ENCODE data around the gene FBXO42. TPM values are rescaled to one million over a fixed set of nuclear protein-coding genes. Genes with fewer than 3 reads are reported as not detected.

The FBXO42 gene
- polyA plus RNA-seq: 10 to 100 TPM; 12.2 to 26.2 (median 24.7) TPM

GRCh38 chr1:16351994-16352841, at the start of gene FBXO42:
Gene FBXO42 (minus strand): TSS chr1:16352480. CDS start chr1:16315418, 37,062 bp downstream.
- Mint-ChIP-seq H3K4me1 (peaks cover 34 to 36% of the 10 kb centered on the region in 2 donors), H3K4me3 (peak within 1 kb of the TSS; percentile 77 to 95 (median 91)), H3K9me3 (no peaks in the 10 kb centered on the region), H3K36me3 (no peaks in the 10 kb centered on the region), H3K27ac (peak within 1 kb of the TSS; percentile 93 to 97 (median 94)), H3K27me3 (ENCODE audit: low read depth in 3 of 3) (peaks cover 0 to 9% (median 7%) of the 10 kb centered on the region in 3 donors)
- DNase-seq: peak; percentile 95 to 97 (median 96)

DNA sequence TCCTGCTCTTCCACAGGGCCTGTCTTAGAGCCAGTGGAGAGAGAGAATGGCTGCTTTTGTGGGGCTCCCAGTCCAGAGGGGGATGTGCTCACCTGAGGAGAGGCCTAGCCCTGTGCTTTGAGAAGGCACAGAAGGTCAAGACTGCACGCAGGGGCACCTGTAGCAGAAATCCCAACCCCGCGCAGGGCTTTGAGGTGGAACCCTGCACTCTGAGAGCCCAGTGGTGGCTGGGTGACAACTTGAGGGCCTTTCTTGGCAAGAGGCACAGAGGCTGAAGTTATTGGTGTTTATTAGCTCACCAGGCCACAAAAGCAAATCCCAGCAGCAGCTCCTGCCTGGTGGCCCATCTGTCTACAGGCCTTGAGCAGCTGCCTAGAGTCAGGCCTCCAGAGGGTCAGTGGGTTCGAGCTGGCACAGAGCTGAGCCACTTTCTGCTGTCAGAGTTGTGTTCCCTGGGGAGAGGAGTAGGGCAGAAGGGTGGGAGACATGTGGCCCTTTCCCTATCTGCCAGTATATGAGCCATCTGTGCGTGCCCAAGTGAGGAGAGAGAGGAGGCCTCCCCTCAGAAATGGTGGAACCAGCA, 46.2 kb upstream of the FBXO42 start:
- Mint-ChIP-seq H3K4me3 (no peak overlapping the region), H3K9me3 (no peaks in the 10 kb centered on the region), H3K27ac (peak overlapping the region in 4 of 6 donors; percentile 9 to 64 (median 23)), H3K27me3 (ENCODE audit: low read depth in 3 of 3) (peaks cover 4 to 7% (median 6%) of the 10 kb centered on the region in 3 donors), H3K4me1 (peaks cover 4 to 9% of the 10 kb centered on the region in 2 donors), H3K36me3 (peaks cover 4 to 14% (median 7%) of the 10 kb centered on the region in 3 donors)
- DNase-seq: no peak

- Mint-ChIP-seq H3K27ac (peak overlapping the region in 2 of 6 donors; percentile 24 to 78), H3K4me1 (peaks cover 17 to 22% of the 10 kb centered on the region in 2 donors), H3K36me3 (peaks cover 4 to 22% (median 7%) of the 10 kb centered on the region in 3 donors), H3K27me3 (ENCODE audit: low read depth in 3 of 3) (peaks cover 7 to 11% (median 9%) of the 10 kb centered on the region in 3 donors), H3K4me3 (no peak overlapping the region), H3K9me3 (no peaks in the 10 kb centered on the region)
- DNase-seq: no peak
These were observed 44.8 kb upstream of the FBXO42 start for GRCh38 chr1:16397120-16397519.

GRCh38 chr1:16396591-16396990, 44.3 kb upstream of the FBXO42 start:
- H3K36me3 Mint-ChIP-seq: peaks cover 4 to 22% (median 7%) of the 10 kb centered on the region in 3 donors
- H3K9me3 Mint-ChIP-seq: no peaks in the 10 kb centered on the region
- peaks cover 7 to 11% (median 9%) of the 10 kb centered on the region in 3 donors for H3K27me3 Mint-ChIP-seq (ENCODE audit: low read depth in 3 of 3)
- peaks cover 22 to 27% of the 10 kb centered on the region in 2 donors for H3K4me1 Mint-ChIP-seq
- H3K27ac Mint-ChIP-seq: peak overlapping the region in 2 of 6 donors; percentile 24 to 34
- no peak for DNase-seq
- H3K4me3 Mint-ChIP-seq: no peak overlapping the region

GRCh38 chr1:16394977-16395376, 42.7 kb upstream of the FBXO42 start:
- DNase-seq: no peak
- H3K4me1 Mint-ChIP-seq: peaks cover 38 to 43% of the 10 kb centered on the region in 2 donors
- H3K36me3 Mint-ChIP-seq: peaks cover 4 to 22% (median 7%) of the 10 kb centered on the region in 3 donors
- H3K27me3 Mint-ChIP-seq (ENCODE audit: low read depth in 3 of 3): peaks cover 5 to 11% (median 11%) of the 10 kb centered on the region in 3 donors
- H3K27ac Mint-ChIP-seq: no peak overlapping the region
- no peak overlapping the region for H3K4me3 Mint-ChIP-seq
- no peaks in the 10 kb centered on the region for H3K9me3 Mint-ChIP-seq

DNA sequence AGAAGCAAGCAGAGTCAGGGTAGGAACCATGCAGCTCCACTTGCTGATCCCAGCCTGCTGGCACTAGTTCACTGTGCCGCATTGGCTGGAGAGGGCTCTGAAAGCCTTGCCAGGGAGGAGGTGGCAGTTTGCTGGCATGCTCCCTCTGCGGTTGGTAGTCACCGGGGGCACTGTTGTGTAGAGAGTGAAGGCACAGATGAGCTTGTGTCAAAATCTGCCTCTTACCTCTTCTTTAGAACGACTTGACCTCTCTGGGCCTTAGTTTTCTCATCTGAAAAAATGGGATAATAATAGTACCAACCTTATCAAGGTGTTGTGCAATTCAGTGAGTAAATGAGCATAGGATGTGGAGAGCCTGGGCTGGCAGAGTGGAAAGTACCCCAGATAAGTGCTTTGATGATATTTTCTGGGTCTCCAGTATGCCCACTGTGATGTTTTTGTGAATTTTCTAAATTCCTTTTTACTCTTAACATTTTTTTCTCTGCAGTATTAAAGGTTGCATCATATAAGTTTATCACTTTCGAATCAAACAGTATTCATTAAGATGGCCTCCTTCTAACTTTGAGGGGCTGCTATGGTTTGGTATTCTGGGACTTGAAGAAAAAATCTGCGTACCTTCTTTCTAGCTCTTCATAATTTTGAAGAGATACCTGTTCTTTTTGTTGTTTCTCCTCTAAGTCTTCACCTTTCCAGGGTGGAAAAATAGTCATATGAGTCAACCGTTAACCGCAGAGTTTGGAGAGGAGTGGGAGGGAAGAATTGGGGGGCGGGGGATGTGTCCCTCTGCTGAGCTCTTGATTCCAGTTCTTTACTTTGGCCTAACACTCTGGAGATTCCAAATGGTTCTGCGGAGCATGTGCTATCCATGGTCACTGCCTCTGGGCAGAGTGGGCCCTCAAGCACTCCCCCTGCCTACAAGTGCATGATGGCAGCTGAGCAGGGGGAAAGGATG, 41.6 kb upstream of the FBXO42 start:
- no peak for DNase-seq
- Mint-ChIP-seq H3K36me3 (peaks cover 4 to 18% (median 7%) of the 10 kb centered on the region in 3 donors), H3K4me3 (no peak overlapping the region), H3K27ac (peak overlapping the region in 3 of 6 donors; percentile 50 to 73 (median 53)), H3K9me3 (no peaks in the 10 kb centered on the region), H3K27me3 (ENCODE audit: low read depth in 3 of 3) (peaks cover 2 to 11% (median 10%) of the 10 kb centered on the region in 3 donors), H3K4me1 (peaks cover 43 to 49% of the 10 kb centered on the region in 2 donors)

- peak overlapping the region in 4 of 5 donors; percentile 18 to 71 (median 33) for H3K4me3 Mint-ChIP-seq
- no peak for DNase-seq
- H3K36me3 Mint-ChIP-seq: peaks cover 4 to 18% (median 7%) of the 10 kb centered on the region in 3 donors
- peaks cover 49 to 58% of the 10 kb centered on the region in 2 donors for H3K4me1 Mint-ChIP-seq
- no peaks in the 10 kb centered on the region for H3K9me3 Mint-ChIP-seq
- peak overlapping the region; percentile 56 to 88 (median 78) for H3K27ac Mint-ChIP-seq
- H3K27me3 Mint-ChIP-seq (ENCODE audit: low read depth in 3 of 3): peaks cover 2 to 10% (median 4%) of the 10 kb centered on the region in 3 donors
These were observed 40.7 kb upstream of the FBXO42 start for GRCh38 chr1:16392740-16393569.

DNA sequence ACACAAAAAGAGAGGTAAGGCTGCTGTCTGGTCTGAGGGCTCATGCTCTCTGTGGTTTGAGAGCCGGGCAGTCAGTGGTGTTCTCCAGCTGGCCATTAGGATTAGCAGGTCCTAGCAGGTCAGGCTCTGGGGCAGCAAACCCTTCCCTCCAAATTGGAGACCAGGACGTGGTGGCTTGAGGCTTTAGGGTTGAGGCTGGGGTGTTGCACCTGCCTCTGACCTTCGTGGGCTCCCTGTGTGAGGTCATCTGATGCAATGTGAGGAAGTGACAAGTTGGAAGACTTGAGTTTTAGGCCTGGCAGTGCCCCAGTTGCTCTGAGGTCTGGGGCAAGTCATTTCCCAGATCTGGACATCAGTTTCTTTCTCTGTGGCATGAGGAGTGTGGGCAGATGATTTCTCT, 39.1 kb upstream of the FBXO42 start:
- Mint-ChIP-seq H3K9me3 (no peaks in the 10 kb centered on the region), H3K4me3 (peak overlapping the region; percentile 37 to 63 (median 53)), H3K27ac (peak overlapping the region; percentile 39 to 84 (median 68)), H3K27me3 (ENCODE audit: low read depth in 3 of 3) (peaks cover 2 to 7% (median 4%) of the 10 kb centered on the region in 3 donors), H3K36me3 (peaks cover 4 to 18% (median 7%) of the 10 kb centered on the region in 3 donors), H3K4me1 (peaks cover 62 to 74% of the 10 kb centered on the region in 2 donors)
- DNase-seq: no peak

DNA sequence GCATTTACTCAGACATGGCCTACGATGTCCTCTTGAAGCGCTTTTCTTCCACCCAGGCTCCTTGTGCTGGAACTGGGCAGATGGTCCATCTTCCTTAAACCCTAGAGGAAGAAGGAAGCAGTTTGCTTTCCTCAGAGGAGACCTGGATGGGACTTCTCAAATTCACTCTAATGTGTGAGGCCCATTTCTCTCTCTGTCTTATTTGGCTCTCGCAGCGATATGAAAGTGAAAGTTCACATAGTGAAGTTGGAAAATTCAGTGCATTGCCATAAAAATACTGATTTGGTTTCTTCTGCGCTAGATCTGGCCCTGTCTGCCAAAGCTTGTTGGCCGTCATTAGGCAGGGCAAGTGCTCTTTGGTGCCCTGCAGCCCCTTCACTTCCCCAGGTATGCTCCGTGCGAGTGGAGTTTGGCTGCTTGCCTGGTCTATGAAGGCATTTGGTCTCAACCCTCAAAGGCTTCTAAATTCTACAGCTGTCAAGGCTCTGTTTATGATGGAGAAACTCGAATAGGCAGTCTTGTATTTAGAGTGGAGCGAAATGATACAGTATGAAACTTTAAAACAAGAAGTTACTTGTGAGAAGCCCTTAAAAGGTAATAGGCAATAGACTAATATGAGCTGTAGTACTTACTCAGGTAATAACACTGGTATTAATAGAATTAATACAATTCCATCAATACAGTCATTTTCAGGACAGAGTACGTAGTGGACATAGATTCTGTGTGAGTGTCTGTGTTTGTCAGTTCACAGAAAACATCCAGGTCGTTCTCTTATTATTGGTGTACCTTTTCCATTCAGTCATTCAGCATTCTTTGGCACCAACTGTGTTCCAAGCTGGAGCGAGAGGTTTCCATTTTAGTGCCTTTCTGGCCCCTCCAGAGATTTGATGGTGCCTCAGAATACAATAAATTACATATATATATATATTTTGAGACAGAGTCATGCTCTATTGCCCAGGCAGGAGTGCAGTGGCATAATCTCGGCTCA, 35.2 kb upstream of the FBXO42 start:
- peaks cover 0 to 2% (median 0%) of the 10 kb centered on the region in 3 donors for H3K36me3 Mint-ChIP-seq
- peak in 2 of 3 donors; percentile 14 to 19 for DNase-seq
- H3K9me3 Mint-ChIP-seq: no peaks in the 10 kb centered on the region
- H3K4me1 Mint-ChIP-seq: peaks cover 81 to 89% of the 10 kb centered on the region in 2 donors
- peaks cover 0 to 5% (median 0%) of the 10 kb centered on the region in 3 donors for H3K27me3 Mint-ChIP-seq (ENCODE audit: low read depth in 3 of 3)
- H3K4me3 Mint-ChIP-seq: peak overlapping the region; percentile 74 to 82 (median 77)
- H3K27ac Mint-ChIP-seq: peak overlapping the region; percentile 68 to 92 (median 81)

DNA sequence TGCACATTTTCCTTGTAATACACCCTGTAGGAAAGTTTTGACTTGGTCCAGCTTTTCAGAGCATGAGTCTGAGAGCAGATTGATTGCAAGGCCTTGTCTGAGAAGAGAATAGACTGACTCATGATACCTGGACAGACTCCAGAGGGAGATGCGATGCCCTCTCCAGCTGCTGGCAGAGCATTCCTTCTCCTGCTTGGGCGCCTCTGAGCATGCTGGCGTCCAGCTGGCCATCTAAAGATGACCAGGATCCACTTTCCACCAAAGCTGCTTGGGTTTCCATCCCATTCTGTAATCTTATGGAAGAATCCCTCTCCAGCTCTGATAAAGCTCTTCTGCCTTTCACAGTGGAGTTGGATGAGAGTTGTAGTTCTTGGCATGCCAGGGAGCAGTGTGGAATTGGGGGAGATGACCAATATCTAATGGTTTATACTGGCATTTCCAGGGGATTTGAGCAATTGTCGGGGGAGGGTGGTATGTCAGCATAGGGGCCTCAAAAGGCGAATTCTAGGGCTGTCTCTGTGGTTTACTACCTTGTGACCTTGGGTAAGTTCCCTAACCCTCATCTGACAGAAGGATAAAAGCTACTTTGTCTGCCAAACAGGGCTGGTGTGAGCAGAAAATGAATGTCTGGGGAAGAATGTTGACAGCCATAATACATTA, 34.3 kb upstream of the FBXO42 start:
- Mint-ChIP-seq H3K36me3 (no peaks in the 10 kb centered on the region), H3K27me3 (ENCODE audit: low read depth in 3 of 3) (peaks cover 0 to 5% (median 0%) of the 10 kb centered on the region in 3 donors), H3K4me3 (peak overlapping the region; percentile 36 to 82 (median 77)), H3K9me3 (no peaks in the 10 kb centered on the region), H3K4me1 (peaks cover 76 to 86% of the 10 kb centered on the region in 2 donors), H3K27ac (peak overlapping the region; percentile 68 to 94 (median 74))
- no peak for DNase-seq
